Superior temporal gyrus (tissue), 1 donor: ENCODE results near the gene DTNBP1.
"Not testable (repeated sequence)": the region's sequence is repeated elsewhere in the genome, so short reads cannot be mapped to it uniquely, and the experiment has no call there.

Experiments
- DNase-seq: peaks from one replicate; pipeline ENCODE4 v3.0.0-alpha.2; 2016; ENCODE audit errors: extremely low spot score

DTNBP1 gene

DNA sequence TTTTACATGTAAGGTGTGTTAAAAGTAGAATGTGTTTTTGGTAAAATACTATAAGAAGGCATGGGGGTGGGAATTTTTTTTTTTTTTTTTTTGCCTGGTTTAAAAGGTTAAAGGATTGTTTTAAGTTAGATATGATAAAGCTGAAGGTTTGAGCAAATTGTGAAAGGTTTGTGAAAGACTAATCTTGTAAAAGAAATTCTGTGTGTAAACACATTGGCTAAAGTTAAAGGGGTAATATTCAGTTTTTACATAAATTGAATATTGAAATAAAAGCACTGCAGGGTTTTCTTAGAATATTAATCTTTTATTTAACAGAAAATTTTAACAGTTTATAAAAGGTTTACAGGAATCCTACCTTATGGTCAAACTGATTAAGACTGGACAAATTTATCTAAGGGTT lies 105.7 kb downstream of the DTNBP1 start:
- DNase-seq, result no peak

- DNase-seq, result no peak
Measured at GRCh38 chr6:15556711-15557110, 106.1 kb downstream of the DTNBP1 start.

- no peak for DNase-seq
Measured at GRCh38 chr6:15555101-15556038, 107.5 kb downstream of the DTNBP1 start.

DNA sequence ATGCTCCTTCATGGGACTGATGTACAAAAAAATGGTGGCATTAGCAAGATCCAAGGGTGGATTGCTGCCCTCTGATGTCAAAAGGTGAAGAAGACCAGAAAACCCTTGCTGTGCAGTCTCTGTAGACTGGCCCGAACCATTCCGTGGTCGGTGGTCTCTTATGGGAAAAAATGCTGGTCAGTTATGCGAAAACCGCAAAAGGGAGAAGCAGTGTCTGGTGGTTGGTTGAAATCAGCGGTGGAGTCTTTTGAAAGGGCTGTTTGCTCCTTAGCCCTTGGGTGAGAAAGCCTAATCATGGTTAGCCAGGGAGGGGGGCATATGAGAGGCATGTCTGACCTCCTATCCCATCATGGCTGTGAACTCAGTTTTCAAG lies 108.1 kb downstream of the DTNBP1 start:
- no peak for DNase-seq

GRCh38 chr6:15553736-15554294 lies 109.0 kb downstream of the DTNBP1 start:
- no peak for DNase-seq

GRCh38 chr6:15553031-15553430 lies 109.8 kb downstream of the DTNBP1 start:
- no peak for DNase-seq

DNA sequence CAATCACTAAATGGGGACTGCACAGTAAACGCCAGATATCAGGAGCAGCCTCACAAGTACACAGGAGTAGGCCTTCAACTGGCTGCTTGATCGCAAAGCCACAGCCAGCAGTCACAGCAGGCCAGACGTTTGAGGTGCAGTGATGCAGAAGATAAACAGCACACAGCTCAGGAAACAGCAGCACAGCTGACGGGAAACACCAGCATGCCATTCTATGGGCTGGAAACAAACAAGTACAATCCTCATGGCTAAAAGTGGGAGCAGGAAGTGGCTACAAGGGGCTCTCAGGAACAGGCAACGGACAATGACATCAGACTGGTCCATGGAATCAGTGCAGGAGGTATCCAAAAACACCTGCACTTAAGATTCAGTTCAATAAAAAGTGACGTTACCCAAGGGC lies 111.0 kb downstream of the DTNBP1 start:
- DNase-seq, result no peak

- DNase-seq, result no peak
Measured at GRCh38 chr6:15551262-15551661, 111.6 kb downstream of the DTNBP1 start.

- DNase-seq, result no peak
Measured at GRCh38 chr6:15550546-15551123, 112.2 kb downstream of the DTNBP1 start.

- no peak for DNase-seq
Measured at GRCh38 chr6:15549371-15549770, 113.5 kb downstream of the DTNBP1 start.

DNA sequence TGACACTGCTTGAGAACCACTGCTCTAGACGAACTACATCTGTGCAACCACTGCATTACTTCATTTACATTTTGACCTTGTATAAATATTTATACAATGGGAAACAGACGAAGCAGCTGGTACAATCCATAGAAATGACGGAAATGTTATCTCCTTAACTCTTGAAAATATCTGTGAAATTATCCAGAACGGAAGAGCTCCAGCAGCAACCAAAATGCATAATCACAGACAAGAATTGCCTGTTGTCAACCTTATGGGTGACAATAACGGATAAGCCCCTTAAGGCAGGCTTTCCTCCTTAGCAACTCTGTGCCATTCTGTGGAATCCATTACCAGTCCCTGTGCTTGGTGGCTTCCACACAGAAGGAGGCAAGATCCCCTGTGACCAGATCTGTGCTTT lies 115.4 kb downstream of the DTNBP1 start:
- no peak for DNase-seq

GRCh38 chr6:15546591-15546990 lies 116.2 kb downstream of the DTNBP1 start:
- DNase-seq, result no peak

DNA sequence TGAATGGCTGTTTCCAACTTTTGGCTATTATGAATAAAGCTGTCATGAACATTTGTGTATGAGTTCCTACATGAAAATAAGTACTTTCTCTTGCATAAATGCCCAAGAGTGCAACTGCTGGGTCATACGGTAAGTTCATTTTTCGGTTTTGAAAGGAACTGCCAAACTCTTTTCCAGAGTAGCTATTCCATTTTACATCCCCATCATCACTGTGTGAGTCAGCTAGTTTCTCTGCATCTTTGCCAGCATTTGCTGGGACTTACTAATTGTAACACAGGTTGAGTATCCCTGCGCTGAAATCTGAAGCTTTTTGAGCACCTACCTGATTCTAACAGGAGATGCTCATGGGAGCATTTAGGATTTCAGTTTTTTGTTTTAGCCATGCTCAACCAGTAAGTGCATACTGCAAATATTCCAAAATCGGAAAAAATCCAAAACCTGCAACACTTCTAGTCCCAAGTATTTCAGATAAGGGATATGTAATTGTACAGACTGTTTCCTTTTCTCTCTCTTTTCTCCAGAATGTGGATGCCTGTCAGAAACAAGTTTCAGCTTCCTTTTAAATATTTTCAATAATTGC lies 118.4 kb downstream of the DTNBP1 start:
- DNase-seq, result no peak

GRCh38 chr6:15543332-15543917 lies 119.4 kb downstream of the DTNBP1 start:
- not testable (repeated sequence) for DNase-seq

DNA sequence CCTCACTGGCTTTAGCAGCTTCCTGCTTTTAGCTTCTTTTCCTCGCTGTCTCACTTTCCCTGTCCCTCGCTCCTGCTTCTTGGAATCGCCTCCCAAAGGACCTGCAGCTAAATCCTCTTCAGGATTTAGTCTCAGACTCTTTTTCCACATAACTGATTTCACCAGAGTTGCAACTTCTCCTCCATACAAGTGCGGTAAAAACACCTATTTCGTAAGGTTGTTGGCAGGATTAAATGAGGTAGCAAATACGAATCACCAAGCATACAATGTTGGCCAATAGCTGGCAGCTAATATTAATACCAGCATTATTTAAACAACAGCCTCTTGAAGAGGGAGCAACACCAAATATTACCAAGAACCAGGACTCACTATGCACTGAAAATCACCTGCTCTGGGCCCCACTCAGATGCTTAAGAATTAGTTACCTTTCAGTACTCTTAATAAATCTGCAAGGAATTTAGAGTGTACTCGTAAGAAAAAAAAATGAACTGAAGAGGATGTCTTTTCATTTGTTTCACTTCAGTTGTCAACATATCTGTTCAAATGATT lies 123.0 kb downstream of the DTNBP1 start:
- DNase-seq, result no peak

DNA sequence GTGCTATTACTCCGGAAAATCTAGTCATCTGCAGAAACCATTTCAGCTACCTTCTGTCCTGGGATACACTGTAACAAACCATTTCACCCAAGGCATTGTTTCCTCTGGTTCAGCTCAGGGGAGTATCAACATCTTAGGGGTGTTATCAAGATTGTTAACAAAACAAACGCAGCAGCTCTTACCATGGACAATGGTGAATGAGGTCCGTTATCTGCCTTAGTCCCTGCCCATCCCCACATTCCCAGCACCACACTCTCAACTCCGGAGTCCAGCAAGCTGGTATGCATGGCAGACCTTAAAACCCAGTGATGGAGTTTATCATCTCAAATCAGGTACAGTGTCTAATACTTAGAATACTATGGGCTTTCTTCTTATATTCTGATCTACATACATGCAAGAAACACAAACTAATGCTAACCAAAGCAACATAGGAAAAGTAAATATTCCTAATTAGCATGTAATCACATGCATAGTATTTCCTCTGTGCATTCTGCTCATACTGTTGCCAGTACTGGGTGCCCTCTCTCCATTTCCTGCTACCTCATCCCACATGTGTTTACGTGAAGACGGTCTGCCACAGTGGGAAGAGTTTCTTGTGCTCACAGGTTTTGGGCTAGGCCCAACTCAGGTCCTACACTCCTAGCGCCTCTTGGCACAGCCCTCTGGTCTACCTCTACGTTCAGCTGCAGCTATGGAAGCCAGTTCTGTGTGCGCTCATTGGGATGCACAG lies 123.9 kb downstream of the DTNBP1 start:
- DNase-seq, result no peak

- DNase-seq, result no peak
Measured at GRCh38 chr6:15538106-15538505, 124.7 kb downstream of the DTNBP1 start.

DNA sequence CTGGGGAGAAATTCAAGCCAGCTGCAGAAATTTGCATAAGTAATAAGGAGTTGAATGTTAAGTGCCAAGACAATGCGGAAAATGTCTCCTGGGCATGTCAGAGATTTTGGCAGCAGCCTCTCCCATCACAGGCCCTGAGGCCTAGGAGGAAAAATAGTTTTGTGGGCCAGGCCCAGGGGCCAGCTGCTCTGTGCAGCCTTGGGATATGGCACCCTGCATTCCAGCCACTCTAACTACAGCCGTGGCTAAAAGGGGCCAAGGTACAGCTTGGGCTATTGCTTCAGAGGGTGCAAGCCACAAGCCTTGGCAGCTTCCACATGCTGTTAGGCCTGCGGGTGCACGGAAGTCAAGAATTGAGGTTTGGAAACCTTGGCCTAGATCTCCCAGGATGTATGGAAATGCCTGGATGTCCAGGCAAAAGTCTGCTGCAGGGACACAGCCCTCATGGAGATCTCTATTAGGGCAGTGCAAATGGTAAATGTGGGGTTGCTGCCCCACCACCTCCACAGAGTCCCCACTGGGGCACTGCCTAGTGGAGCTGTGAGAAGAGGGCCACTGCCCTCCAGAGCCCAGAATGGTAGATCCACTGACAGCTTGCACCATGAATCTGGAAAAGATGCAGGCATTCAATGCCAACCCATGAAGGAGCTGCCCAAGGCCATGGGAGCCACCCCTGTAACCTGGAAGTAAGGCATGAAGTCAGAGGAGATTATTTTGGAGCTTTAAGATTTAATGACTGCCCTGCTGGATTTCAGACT lies 126.5 kb downstream of the DTNBP1 start:
- DNase-seq, result no peak

DNA sequence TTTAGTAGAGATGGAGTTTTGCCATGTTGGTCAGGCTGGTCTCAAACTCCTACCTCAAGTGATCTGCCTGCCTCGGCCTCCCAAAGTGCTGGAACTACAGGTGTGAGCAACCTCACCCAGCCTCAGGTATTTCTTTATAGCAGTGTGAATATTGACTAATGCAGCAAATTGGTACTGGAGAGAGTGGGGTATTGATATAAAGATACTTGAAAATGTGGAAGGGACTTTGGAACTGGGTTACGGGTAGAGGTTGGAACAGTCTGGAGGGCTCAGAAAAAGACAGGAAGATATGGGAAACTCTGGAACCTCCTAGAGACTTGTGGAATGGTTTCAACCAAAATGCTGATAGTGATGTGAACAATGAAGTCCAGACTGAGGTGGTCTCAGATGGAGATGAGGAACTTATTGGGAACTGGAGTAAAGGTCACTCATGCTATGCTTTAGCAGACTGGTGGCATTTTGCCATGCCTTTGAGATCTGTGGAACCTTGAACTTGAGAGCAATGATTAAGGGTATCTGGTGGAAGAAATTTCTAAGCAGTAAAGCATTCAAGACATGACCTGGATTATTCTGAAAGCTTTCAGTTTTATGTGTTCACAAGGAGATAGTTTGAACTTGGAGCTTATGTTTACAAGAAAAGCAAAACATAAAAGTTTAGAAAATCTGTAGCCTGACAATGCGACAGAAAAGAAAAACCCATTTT lies 127.2 kb downstream of the DTNBP1 start:
- no peak for DNase-seq

DNA sequence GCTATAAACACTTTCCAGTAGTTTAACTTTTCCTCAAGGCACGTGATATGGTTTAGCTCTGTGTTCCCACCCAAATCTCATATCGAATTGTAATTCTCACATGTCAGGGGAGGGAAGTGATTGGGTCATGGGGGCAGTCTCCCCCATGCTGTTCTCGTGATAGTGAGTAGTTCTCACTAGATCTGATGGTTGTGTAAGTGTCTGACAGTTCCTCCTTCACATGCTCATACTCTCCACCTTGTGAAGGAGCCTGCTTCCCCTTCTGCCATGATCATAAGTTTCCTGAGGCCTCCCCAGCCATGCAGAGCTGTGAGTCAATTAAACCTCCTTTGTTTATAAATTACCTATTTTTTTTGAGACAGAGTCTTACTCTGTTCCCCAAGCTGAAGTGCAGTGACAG lies 127.9 kb downstream of the DTNBP1 start:
- DNase-seq, result no peak
